A673 (cell line): ENCODE measurements around the gene SPATA24. TPM values are rescaled to one million over a fixed set of nuclear protein-coding genes. Genes with fewer than 3 reads are reported as not detected.
A peak's percentile ranks its signal among the peaks of the same experiment; 100 is the strongest.

ENCODE experiments used
- BruUV-seq: library from RNA; stranded (reverse); fragments of 400-500 nt; replicated peaks from 2 replicates; lab custom pipeline; 2021; lab: Mats Ljungman, UMichigan
- CTCF ChIA-PET: fragments of 300-600 bp; sonication (Branson Sonifier 250); formaldehyde crosslinking; loops from one replicate; lab custom pipeline; 2022; ENCODE audit warnings: antibody characterized with exemption; lab: Charles Lee
- POLR2A ChIA-PET: fragments of 300-600 bp; sonication (Branson Sonifier 250); formaldehyde crosslinking; loops from one replicate; lab custom pipeline; 2022; ENCODE audit warnings: antibody characterized with exemption; ENCODE audit not compliant: low non-redundant PET; lab: Charles Lee
- DNase-seq: peaks from one replicate; pipeline ENCODE4 v3.0.0-alpha.2; 2015; ENCODE audit warnings: low spot score
- H3K27ac ChIP-seq: fragments of 200-600 bp; sonication (generic); 2 replicates; pipeline ENCODE4 v1.5.1; 2016; ENCODE audit warnings: mixed run types, low read depth, mild to moderate bottlenecking, mixed read lengths, antibody characterized with exemption, low read length; ENCODE audit not compliant: poor library complexity, severe bottlenecking
- H3K27me3 ChIP-seq: fragments of 200-600 bp; sonication (generic); replicated peaks from 2 replicates; pipeline ENCODE4 v1.6.1; 2017; ENCODE audit warnings: mixed run types, low read depth, mild to moderate bottlenecking, mixed read lengths, antibody characterized with exemption, low read length; ENCODE audit not compliant: insufficient read depth, poor library complexity
- H3K36me3 ChIP-seq: fragments of 200-600 bp; sonication (generic); 2 replicates; pipeline ENCODE4 v1.6.1; 2016; ENCODE audit warnings: mixed run types, mild to moderate bottlenecking, mixed read lengths, antibody characterized with exemption, low read length; ENCODE audit not compliant: insufficient read depth, poor library complexity, severe bottlenecking
- H3K4me1 ChIP-seq: fragments of 200-600 bp; sonication (generic); 2 replicates; pipeline ENCODE4 v1.6.1; 2017; ENCODE audit warnings: mixed run types, mild to moderate bottlenecking, mixed read lengths, antibody characterized with exemption, low read length; ENCODE audit not compliant: insufficient read depth, poor library complexity, severe bottlenecking
- H3K4me3 ChIP-seq: fragments of 200-600 bp; sonication (generic); 2 replicates; pipeline ENCODE4 v1.5.1; 2016; ENCODE audit warnings: low read depth, mixed run types, mild to moderate bottlenecking, mixed read lengths, low read length; ENCODE audit not compliant: poor library complexity, severe bottlenecking
- H3K9me3 ChIP-seq: fragments of 200-600 bp; sonication (generic); 2 replicates; pipeline ENCODE4 v1.6.1; 2016; ENCODE audit warnings: mixed run types, low read depth, mild to moderate bottlenecking, mixed read lengths, antibody characterized with exemption, low read length; ENCODE audit not compliant: poor library complexity, severe bottlenecking
- EZH2 ChIP-seq: fragments of 200-600 bp; sonication (generic); IDR thresholded peaks from 2 replicates; pipeline ENCODE4 v1.6.1; 2017; ENCODE audit warnings: borderline replicate concordance, low read depth, mild to moderate bottlenecking, mixed read lengths, antibody characterized with exemption, low read length; ENCODE audit not compliant: poor library complexity, severe bottlenecking
- intact Hi-C: fragments of 100-400 bp; cut with micrococcal nuclease; formaldehyde crosslinking; loops from one replicate; pipeline ENCODE4 v1.10.0; 2022; ENCODE audit not compliant: unreplicated experiment
- total RNA-seq: library from RNA; stranded (reverse); gene quantifications from 2 replicates; pipeline ENCODE4 v1.2.3, GENCODE V29; 2021
- TF ChIP-seq, protein P1 (sequence below): fragments of 300-800, 200-600 bp; sonication (generic); conservative IDR thresholded peaks from 2 replicates; pipeline ENCODE4 v1.5.1; 2017; ENCODE audit warnings: low read depth, mild to moderate bottlenecking, antibody characterized with exemption, low read length, moderate library complexity, mixed read lengths

SPATA24 gene
- total RNA-seq, 1 experiment from 2014 or later = 4.2 TPM

- CTCF ChIA-PET = interaction anchor here (0.6 kb wide), 1 partner anchor 387 kb away, joined by 3 read pairs; no protein-coding TSS in a partner anchor
- Histone ChIP-seq H3K36me3 (no peaks in the 10 kb centered on the region), H3K27ac (peak overlapping the region; percentile 93), H3K27me3 (no peaks in the 10 kb centered on the region), H3K9me3 (no peaks in the 10 kb centered on the region), H3K4me3 (peak overlapping the region; percentile 48), H3K4me1 (peaks cover 8% of the 10 kb centered on the region)
- DNase-seq = peak; percentile 28
- TF ChIP-seq, protein P1, sequence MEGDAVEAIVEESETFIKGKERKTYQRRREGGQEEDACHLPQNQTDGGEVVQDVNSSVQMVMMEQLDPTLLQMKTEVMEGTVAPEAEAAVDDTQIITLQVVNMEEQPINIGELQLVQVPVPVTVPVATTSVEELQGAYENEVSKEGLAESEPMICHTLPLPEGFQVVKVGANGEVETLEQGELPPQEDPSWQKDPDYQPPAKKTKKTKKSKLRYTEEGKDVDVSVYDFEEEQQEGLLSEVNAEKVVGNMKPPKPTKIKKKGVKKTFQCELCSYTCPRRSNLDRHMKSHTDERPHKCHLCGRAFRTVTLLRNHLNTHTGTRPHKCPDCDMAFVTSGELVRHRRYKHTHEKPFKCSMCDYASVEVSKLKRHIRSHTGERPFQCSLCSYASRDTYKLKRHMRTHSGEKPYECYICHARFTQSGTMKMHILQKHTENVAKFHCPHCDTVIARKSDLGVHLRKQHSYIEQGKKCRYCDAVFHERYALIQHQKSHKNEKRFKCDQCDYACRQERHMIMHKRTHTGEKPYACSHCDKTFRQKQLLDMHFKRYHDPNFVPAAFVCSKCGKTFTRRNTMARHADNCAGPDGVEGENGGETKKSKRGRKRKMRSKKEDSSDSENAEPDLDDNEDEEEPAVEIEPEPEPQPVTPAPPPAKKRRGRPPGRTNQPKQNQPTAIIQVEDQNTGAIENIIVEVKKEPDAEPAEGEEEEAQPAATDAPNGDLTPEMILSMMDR = no peak
- no peak for TF ChIP-seq EZH2
- intact Hi-C loops = no loop called here
- POLR2A ChIA-PET = interaction anchor here (0.9 kb wide), 1 partner anchor 62 kb away, joined by 3 read pairs; the partner anchor contains the start of gene PAIP2
- BruUV-seq = no TSS peak
These were observed 573 bp upstream of the SPATA24 start for GRCh38 chr5:139404484-139404840.

DNA sequence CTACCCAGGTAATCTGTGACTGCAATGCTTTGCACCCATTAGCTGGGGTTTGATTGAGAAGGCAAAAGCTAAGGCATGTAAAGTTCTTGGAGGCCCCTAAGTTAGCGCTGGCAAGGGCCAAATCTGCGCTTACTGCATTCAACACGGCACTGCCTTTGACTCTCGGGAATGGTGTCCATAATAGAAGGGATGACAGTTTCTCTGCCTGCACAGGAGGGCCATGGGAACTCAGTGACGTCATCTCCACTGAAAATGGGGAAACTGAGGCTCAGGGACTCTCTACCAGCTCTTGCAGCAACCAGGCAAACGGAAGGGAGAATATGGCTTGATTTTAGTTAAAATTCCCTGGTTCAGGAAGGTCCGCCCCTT, 487 bp downstream of the SPATA24 start:
- no peaks in the 10 kb centered on the region for H3K9me3 ChIP-seq
- TF ChIP-seq, protein P1 = no peak
- no peak for TF ChIP-seq EZH2
- ChIA-PET POLR2A (no interaction called here), CTCF (interaction anchor here (0.6 kb wide), 1 partner anchor 171 kb away, joined by 6 read pairs; no protein-coding TSS in a partner anchor)
- no peak for DNase-seq
- TSS peak; percentile 94 for BruUV-seq
- H3K36me3 ChIP-seq = no peaks in the 10 kb centered on the region
- peaks cover 8% of the 10 kb centered on the region for H3K4me1 ChIP-seq
- H3K27ac ChIP-seq = peak overlapping the region; percentile 93
- intact Hi-C loops = no loop called here
- H3K27me3 ChIP-seq = no peaks in the 10 kb centered on the region
- peak overlapping the region; percentile 48 for H3K4me3 ChIP-seq

DNA sequence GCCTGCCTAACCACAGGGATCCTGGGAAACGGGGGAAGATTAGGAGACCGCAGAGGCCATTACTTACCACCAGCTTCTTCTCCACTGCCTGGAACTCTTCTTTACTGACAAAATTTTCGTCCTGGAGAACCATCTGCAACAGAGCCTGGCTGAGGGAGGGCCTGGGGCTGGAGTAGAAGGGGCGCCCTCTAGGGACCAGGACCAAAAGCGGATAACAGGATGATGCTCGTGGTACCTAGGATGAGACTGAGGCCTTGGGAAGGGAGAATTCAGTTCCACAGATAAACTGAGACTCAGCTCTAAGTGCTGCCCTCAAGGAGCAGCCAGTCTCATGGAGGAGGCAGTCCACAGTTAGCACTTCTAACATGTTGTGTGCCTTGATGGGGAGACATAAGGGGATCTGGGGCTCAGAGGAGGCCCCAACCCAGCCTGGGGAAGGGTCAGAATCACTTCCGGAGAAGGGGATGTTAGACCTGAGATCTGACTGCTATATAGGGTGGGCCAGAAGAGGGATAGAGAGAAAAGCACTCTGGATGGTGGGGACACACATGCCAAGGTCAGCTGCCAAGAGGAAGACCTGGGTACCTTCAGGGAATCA, 1.2 kb downstream of the SPATA24 start:
- POLR2A ChIA-PET = no interaction called here
- no TSS peak for BruUV-seq
- Histone ChIP-seq H3K27ac (peak overlapping the region; percentile 93), H3K9me3 (no peaks in the 10 kb centered on the region), H3K4me3 (peak overlapping the region; percentile 48), H3K27me3 (no peaks in the 10 kb centered on the region), H3K4me1 (peaks cover 8% of the 10 kb centered on the region), H3K36me3 (no peaks in the 10 kb centered on the region)
- peak; percentile 62 for DNase-seq
- intact Hi-C loops = no loop called here
- CTCF ChIA-PET = interaction anchor here (0.7 kb wide), 1 partner anchor 767 kb away, joined by 4 read pairs; no protein-coding TSS in a partner anchor
- TF ChIP-seq, protein P1 = peak; percentile 63
- no peak for TF ChIP-seq EZH2
